NCI-H2196 (cell line): ENCODE measurements around the gene BRF1.
"Not testable (repeated sequence)": the region's sequence is repeated elsewhere in the genome, so short reads cannot be mapped to it uniquely, and the experiment has no call there.

Source experiments
- DNase-seq: peaks from one replicate; lab custom pipeline; 2025; ENCODE audit not compliant: unreplicated experiment; lab: John Stamatoyannopoulos, UW

Gene BRF1, protein sequence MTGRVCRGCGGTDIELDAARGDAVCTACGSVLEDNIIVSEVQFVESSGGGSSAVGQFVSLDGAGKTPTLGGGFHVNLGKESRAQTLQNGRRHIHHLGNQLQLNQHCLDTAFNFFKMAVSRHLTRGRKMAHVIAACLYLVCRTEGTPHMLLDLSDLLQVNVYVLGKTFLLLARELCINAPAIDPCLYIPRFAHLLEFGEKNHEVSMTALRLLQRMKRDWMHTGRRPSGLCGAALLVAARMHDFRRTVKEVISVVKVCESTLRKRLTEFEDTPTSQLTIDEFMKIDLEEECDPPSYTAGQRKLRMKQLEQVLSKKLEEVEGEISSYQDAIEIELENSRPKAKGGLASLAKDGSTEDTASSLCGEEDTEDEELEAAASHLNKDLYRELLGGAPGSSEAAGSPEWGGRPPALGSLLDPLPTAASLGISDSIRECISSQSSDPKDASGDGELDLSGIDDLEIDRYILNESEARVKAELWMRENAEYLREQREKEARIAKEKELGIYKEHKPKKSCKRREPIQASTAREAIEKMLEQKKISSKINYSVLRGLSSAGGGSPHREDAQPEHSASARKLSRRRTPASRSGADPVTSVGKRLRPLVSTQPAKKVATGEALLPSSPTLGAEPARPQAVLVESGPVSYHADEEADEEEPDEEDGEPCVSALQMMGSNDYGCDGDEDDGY

DNA sequence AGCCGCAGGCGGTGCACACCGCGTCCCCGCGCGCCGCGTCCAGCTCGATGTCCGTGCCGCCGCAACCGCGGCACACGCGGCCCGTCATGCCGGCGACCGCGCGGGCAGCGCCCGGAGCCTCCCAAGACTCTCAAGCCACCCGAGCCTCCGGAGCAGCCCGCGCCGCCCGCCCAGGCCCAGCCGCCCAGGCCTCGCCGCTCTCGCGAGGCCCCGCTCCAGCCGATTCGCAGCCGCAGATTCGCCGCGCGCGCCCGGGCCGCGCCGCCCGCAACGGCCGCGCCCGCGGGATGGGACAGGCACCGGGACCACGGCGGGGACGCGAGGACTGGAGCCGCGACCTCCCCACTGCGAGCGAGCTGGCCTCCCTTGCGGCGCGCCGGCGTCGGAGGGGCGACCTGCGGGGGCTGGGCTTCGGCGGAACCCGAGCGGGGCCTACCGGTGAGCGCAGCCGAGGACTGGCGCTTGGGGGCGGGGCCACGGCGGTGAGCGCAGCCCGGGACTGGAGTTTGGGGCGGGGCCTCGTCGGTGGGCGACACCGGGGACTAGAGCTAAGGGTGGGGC is at the start of gene BRF1:
Gene BRF1 (minus strand): TSS at position 460 of the 561 bp plus-strand sequence. CDS start 372 bp downstream, at position 88.
- DNase-seq: peak; percentile 82

DNA sequence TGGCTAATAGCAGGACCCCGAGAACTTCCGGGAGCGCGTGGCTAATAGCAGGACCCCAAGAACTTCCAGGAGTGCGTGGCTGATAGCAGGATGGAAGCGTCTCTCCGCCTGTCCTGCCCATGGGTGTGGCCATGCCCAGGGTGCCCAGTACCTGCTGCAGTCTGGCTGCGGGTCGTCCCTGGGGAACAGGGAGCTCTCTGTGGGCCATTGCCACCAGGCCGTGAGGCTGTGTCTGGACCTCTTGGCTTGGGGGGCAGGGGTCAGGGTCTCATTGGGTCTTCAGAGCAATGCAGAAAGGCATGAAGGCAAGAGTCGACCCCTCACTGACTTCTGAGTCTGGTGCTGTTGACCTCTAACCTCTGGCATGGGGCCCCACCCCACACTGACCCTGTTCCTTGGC is 49.2 kb upstream of the BRF1 start:
- DNase-seq: no peak

DNA sequence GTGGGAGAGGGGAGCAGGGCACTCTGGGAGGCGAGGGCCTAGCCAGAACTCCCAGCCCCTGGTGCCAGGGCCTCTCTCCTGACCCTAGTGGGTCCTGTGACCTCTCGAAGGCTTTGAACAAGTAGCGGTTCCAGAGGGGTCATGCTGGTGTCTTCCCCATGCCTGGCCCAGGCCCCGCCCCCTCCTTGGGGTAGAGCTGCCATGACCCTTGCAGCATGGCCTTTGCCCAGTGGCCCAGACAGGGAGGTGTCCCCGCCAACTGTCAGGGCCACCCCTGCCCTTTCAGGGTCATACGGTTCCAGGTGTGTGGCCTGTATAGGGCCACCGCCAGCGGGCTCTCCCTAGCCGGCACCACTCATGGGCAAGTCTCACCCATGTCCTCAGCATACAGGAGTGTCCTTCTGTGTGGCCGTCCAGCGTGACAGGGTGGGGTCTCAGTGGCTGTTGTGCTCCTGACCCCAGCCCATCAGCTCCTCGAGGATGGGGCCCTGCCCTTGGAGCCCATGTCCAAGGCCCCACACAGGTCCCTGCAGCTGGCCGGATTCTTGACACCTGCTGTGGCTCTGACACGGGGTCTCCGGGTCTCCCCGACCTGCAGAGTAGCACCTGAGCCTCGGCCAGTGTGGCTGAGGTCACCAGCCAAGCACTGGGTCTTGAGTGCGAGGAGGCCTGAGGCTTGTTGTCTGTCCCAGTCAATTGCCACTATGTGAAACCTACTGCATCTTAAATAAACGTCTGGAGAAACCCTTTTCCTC is 48.3 kb upstream of the BRF1 start:
- no peak for DNase-seq

DNA sequence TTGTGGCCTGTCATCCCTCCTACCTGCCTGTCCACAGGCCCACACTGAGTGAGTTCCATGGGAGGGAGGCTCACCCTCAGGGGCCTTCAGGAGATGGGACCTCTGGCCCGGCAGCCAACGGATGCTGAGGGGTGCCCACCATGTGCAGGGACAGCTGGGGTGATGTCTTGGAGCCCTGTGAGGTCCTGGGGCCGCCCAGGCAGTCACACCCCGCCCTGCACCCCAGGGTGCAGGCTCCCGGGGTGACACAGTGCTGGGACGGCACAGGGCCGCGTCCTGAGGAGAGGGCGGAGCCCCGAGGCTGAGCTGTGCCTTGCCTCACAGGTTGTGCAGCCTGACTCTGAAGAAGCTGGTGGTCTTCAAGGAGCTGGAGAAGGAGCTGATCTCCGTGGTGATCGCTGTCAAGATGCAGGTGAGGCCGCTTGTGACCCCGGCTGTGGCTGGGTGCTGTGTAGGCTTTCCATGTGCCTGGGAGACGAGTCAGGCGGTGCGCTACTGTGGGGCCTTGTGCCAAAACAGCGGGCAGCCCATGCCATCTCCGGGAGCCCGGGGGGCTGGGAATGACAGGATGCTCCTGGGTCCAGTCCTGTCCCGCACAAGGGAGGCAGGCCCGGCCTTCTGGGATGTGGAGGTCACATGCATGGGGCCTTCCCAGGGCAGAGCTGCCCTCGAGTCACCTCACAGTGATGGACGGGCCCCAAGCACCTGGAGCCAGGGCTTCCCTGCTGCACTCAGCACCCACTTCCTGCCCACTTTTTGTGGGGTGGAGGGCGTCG is 47.6 kb upstream of the BRF1 start:
- no peak for DNase-seq

DNA sequence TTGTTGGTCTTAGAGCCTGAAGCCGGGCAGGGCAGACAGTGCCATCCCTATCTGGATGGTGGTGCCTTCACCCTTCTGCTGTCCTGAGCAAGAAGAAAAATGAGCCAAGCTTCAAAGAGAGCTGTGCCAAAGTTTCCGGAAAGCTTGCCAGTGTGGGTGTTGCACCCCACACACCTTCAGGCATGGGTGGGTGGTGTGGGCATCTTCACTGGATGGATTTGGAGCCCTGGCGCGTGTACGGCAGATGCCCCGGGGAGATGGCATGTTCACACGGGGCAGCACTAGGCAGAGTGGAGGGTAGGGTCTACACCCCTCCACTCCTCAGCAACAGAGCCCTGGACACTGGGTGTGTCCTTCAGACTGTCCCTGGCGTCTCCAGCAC is 46.8 kb upstream of the BRF1 start:
- DNase-seq: no peak

DNA sequence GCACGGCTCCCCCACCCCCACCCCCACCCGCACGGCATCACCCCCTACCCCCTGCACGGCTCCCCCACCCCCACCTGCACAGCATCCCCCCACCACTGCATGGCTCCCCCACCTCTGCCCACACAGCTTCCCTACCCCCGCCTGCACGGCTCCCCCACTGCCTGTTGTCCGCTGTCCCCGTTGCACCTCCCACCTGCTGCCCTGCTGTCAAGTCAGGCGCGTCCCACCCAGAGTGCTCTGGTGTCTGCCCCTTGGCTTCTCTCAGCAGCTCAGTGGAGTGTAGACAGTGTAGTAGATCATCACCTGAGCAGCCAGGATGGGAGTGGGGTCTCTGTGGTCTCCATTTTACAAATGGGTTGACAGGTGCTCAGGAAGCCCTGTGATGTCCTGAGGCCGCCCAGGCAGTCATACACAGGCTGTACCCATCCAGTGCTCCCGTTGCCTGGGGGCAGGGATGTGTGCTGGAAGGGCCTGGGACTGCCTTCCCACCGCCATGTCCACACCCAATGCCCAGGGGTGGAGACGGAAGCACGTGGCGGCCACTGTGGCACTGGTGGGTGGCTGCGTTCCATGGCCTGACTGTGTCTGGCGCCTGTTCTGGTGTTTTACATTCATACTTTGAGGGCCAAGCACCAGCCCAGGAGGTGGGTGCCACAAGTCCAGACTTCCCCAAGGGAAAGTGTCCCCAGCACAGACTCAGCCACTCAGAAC is 46.2 kb upstream of the BRF1 start:
- no peak for DNase-seq

DNA sequence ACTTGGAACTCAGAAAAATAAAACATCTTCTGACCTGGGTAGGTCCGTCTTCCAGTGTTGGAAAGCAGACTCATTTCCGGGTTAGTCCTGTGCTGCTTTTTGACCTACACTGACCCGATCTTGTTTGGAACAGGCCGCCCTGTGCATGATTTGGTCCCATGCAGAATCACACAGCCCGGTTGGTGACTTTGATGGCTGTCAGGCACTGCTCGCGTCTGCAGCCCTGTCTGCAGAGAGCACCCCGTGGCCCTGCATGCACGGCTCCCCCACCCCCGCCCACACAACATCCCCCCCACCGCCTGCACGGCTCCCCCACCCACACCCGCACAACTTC is 45.4 kb upstream of the BRF1 start:
- DNase-seq: no peak

DNA sequence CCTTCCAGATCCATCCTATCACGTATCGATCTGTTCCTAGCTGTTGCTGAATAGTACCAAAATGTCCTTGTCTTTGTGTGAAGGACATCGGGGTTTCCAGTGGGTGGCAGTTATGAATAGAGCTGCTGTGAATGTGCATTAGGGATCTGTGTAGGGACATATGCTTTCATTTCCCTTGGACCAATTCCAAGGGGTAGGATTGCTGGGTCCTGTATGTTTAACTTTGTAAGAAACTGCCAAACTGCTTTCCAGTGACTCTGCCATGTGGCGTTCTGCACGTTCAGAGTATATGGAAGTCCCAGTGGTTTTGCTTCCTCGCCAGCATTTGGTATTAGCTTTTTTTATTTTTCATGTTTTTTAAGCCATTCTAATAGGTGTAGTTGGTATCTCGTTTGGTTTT is 42.4 kb upstream of the BRF1 start:
- DNase-seq: no peak

DNA sequence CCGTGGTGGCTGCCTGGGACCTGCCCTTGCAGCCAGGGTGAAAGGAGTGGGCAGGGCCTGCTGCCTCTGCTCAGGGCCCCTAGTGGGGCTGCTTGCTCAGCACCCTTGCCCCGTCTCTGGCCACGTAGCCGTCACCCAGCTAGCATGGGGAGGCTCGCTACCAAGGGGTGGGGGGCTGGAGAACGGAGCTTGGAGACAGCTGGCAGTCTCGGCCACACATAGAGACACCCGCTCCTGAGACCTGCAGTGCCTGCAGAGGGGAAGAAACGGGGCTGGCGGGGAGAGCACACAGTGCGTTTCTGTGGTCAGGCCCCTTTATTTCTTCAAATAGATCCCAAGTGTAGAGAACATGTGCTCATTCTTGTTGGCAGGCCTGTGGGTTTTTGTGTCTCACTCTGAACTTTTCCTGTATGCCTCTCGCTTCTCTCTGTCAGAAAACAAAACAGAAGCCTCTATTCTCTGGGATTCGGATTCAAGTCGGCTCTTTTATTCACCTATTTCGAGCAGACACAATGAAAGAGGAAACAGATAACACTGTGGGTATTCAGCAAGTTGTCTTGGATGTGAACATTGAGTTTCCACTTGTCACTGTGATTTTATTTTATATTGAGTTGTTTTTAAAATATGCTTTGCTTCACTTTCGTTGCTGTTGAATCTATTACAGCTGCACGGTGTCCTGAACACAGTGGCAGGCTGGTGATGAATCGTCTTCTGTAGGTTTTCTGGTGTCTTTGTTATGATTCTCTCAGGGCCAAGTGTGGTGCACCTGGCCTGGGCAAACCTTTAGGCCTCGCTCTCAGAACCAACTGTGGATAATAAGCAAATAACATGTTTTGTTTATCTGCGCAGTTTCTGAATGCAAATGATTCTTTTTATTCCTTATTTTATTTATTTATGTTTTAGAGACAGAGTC is 40.3 kb upstream of the BRF1 start:
- no peak for DNase-seq

DNA sequence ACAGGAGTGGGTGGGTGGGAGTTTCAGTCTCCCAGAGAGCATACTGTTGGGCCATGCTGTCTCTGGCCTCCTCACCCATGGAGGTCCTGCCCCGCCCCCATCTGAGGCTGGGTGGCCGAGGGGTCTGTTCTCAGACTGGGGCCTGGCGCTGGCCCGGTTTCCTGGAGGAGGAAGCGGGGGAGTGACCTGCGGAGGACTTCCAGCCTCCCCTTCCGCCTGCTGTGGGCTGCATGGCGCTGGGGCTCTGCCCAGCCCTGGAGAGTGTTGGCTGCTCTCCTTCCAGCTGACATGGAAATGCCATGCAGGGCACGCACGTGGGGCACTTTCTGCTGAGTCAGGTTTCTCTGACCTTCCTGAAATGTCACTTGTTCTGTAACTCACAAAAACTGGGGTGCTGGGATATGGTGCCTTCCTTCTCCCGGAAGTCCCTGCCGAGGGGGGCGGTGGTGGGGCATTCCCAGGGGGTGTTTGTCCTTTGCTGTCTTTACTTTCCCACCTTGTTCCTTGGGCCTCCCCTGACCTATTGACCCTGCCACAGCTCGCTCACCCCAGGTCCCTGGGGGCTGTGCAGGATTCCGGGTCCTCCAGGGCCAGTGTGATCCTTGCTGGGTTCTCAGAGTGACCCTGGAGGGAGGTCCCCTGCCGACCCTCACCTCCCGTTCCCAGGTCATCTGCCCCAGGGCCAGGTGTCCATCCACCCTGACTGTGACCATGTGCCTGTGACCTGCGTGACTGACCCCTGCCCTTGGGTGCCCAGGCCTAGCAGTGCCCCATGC is 37.4 kb upstream of the BRF1 start:
- no peak for DNase-seq

DNA sequence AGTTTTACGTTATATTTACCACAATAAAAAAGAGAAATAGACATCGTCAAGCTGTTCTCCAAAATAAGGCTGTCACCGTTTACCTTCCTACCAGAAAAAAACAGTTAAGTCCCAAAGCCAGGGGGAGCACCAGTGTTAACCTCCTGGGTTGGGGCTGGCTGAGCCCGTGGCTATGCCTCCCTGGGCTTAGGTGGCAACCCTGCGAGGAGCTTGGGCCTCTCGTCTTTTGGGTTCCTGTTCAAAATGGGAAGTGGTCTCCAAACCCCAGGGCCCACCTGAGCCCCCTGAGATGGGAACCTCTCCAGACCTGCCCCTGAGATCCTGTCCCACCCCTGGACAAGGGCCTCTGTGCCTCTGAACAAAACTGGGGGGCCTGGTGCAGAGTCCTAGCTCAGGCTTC is 36.6 kb upstream of the BRF1 start:
- DNase-seq: no peak

DNA sequence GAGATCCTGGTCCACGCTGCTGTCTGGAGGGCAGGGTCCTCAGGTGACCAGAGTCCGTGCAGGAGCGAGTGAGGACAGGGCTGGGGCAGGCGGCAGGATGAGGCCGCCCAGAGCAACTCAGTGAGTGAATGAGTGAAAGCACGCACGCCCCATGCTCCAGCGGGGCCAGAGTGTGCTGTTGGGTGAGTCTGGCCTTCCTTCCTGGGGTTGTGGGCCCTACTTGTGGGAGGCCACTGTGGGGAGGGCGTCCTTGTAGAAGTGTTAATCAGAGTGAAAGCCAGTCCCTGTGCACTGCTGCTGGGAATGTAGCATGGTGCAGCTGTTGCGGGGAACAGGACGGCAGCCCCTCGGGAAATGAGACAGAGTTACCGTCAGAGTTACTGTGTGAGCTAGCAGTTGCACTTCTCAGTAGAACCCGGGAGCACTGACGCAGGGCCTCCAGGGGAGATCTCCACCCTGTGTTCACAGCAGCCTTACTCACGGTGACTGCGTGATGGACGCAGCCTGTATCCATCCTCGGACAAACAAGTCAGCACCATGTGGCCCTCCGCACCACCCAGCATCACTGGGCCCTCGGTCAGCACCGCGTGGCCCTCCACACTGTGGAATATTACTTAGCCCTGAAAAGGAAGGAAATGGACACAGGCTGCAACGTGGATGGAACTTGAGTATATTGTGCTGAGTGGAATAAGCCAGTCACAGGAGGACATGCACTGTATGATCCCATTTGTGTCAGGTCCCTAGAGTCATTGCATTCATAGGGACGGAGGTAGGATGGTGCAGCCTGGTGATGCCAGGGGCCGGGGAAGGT is 35.9 kb upstream of the BRF1 start:
- no peak for DNase-seq

DNA sequence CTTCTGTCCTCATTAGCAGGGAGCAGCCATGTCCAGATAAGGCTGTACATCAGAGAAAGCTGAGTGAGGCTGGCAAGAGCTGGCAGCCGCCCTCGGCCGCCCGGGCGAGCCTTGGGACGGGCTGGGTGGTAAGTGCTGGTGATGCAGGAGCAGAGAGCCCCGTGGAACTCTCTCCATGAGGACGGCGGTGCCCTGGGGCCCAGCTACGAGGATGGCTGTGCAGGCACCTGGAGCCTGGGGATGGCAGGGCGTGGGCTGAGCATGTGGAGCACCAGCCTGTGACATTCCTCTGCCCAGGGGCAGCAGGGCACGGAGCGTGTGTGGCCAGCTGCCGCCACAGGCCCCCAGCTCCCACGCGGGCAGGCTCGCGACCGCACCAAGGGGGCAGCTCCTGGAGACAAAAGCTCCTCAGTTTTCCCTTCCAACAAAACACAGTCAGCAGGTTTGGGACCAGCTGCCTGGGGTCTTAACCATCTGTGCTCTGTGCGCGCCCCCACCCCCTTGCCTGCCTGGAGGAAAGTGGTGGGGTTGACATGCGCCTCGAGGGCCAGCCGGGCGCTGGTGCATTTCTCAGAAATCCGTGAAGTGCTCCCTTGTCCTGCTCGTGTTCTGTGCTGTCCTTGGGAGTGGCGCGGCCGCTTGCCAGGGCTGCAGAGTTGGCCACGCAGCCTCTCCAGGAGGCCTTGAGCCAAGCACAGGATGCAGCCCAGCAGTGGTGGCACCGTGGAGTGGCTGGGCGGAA is 35.1 kb upstream of the BRF1 start:
- no peak for DNase-seq

DNA sequence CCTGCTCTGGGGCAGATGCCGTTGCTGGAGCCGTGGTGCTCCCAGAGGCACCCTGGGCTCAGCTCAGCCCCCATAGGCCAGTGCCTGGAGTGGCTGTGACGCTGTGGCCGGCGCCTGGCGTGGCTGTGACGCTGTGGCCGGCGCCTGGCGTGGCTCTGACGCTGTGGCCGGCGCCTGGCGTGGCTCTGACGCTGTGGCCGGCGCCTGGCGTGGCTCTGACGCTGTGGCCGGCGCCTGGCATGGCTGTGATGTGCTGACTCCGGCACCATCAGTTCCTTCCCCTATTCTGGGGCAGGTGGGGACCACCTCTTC is 34.4 kb upstream of the BRF1 start:
- DNase-seq: not testable (repeated sequence)

DNA sequence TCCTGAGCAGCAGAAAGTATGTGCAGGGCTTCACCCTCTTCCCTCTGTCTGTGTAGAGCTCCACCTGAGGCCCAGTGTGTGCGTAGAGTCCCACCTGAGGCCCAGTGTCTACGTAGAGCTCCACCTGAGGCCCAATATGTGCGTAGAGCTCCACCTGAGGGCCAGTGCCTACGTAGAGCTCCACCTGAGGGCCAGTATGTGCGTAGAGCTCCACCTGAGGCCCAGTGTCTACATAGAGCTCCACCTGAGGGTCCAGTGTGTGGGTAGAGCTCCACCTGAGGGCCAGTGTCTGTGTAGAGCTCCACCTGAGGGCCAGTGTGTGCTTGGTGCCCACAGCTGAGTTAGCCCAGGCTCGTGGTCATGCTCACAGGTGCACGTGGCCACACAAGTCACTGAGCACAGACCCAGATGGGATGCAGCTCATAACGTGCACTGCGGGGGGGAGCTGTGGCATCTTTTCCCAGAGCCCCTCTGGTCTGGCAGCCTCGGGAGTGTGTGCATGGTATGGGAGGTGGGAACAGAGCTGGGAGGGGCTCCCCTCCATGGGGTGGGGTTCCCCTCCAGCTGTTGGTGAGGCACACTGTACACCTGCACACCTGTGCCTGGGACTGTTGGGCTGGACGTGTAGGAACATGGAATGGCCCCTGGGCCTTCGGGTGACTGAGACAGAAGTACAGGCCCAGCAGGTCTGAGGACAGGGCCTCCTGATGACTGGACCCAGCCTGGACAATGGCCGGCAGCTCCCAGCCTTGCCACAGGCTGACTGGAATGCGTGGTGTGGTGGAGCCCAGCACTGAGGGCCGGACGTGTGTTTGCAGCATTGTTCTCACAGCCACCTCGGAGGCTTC is 33.8 kb upstream of the BRF1 start:
- no peak for DNase-seq

DNA sequence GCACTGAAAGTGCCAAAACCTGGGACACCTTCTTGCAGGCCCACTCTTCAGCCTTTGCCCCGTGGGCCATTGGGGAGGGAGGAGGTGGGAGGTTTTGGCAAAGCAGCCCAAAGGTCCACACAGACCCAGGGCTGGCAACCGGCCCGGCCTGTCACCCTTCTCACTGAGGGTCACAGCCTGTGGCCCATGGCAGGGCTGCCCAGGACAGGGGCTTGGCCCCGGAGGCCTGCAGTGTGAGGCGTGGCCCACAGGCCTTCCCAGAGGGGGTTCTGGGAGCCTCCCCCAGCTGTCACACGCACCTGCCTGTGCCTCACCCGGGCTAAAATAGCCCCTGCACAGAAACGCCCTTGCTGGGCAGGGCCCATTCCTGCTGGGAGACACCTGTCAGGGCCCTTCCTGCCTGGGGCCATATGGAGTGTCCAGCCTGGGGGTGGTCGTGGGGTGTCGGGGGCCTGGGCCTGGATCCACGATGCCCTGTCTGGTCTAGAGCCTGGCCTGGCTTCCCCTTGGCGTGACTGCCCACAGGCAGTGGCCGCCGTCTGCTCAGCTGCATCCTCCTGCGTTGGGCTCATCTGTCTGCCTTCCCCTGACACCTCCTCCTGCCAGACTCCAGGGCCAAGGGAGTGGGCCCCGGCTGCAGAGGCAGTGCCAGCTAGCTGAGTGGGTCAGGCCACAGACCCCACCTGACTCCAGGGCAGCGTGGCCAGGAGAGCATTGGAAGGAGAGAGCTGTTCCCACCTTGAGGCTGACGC is 33.0 kb upstream of the BRF1 start:
- no peak for DNase-seq
